H9 (cell line): Measurements from ENCODE around the gene FLOT2. TPM values are rescaled to one million over a fixed set of nuclear protein-coding genes. Genes with fewer than 3 reads are reported as not detected.

Experiments used
- DNase-seq: peaks from one replicate; pipeline ENCODE4 v3.0.0-alpha.2; 2017
- H2AFZ ChIP-seq: one replicate; pipeline ENCODE4 v1.6.1; 2013; ENCODE audit warnings: mild to moderate bottlenecking, low read length, control low read depth, moderate library complexity
- H2AK5ac ChIP-seq: 2 replicates; pipeline ENCODE4 v1.6.1; 2013; ENCODE audit warnings: low read length, control low read depth, mixed read lengths; ENCODE audit not compliant: insufficient read length
- H2BK120ac ChIP-seq: one replicate; pipeline ENCODE4 v1.6.1; 2013; ENCODE audit warnings: low read depth, mild to moderate bottlenecking, low read length, control low read depth, inconsistent platforms; ENCODE audit not compliant: poor library complexity, severe bottlenecking
- H2BK12ac ChIP-seq: 2 replicates; pipeline ENCODE4 v1.6.1; 2013; ENCODE audit warnings: low read length, control low read depth, mixed read lengths, low read depth; ENCODE audit not compliant: insufficient read length
- H2BK15ac ChIP-seq: 2 replicates; pipeline ENCODE4 v1.6.1; 2013; ENCODE audit warnings: low read depth, low read length, control low read depth
- H2BK20ac ChIP-seq: one replicate; pipeline ENCODE4 v1.6.1; 2013; ENCODE audit warnings: low read depth, mild to moderate bottlenecking, low read length, control low read depth, inconsistent platforms; ENCODE audit not compliant: poor library complexity, severe bottlenecking
- H2BK5ac ChIP-seq: 2 replicates; pipeline ENCODE4 v1.6.1; 2013; ENCODE audit warnings: low read length, control low read depth, mixed read lengths; ENCODE audit not compliant: insufficient read length
- H3K14ac ChIP-seq: 2 replicates; pipeline ENCODE4 v1.6.1; 2013; ENCODE audit warnings: low read length, control low read depth; ENCODE audit not compliant: insufficient read depth
- H3K18ac ChIP-seq: 2 replicates; pipeline ENCODE4 v1.6.1; 2013; ENCODE audit warnings: low read depth, mild to moderate bottlenecking, mixed read lengths, low read length, control low read depth; ENCODE audit not compliant: insufficient read length
- H3K23ac ChIP-seq: 2 replicates; pipeline ENCODE4 v1.6.1; 2013; ENCODE audit warnings: low read length, control low read depth, mixed read lengths, low read depth; ENCODE audit not compliant: insufficient read length
- H3K23me2 ChIP-seq: 2 replicates; pipeline ENCODE4 v1.6.1; 2013; ENCODE audit warnings: low read depth, mild to moderate bottlenecking, mixed read lengths, low read length, control low read depth; ENCODE audit not compliant: insufficient read length, poor library complexity, severe bottlenecking
- H3K27ac ChIP-seq: 2 replicates; pipeline ENCODE4 v1.5.1; 2013; ENCODE audit warnings: low read length, control low read depth, mixed read lengths, low read depth; ENCODE audit not compliant: insufficient read length
- H3K27me3 ChIP-seq: 2 replicates; pipeline ENCODE4 v1.6.1; 2013; ENCODE audit warnings: low read length, control low read depth, inconsistent platforms; ENCODE audit not compliant: insufficient read depth
- H3K4ac ChIP-seq: 2 replicates; pipeline ENCODE4 v1.6.1; 2013; ENCODE audit warnings: low read depth, mild to moderate bottlenecking, control low read depth, inconsistent platforms, low read length, moderate library complexity
- H3K4me1 ChIP-seq: 2 replicates; pipeline ENCODE4 v1.6.1; 2013; ENCODE audit warnings: low read length, control low read depth, inconsistent platforms; ENCODE audit not compliant: insufficient read depth
- H3K4me2 ChIP-seq: 2 replicates; pipeline ENCODE4 v1.6.1; 2013; ENCODE audit warnings: low read length, control low read depth, mixed read lengths; ENCODE audit not compliant: insufficient read length, insufficient read depth
- H3K56ac ChIP-seq: 2 replicates; pipeline ENCODE4 v1.6.1; 2013; ENCODE audit warnings: low read depth, mild to moderate bottlenecking, mixed read lengths, low read length, control low read depth; ENCODE audit not compliant: insufficient read length
- H3K79me1 ChIP-seq: 2 replicates; pipeline ENCODE4 v1.6.1; 2013; ENCODE audit warnings: low read depth, mild to moderate bottlenecking, moderate library complexity, low read length, control low read depth, inconsistent platforms; ENCODE audit not compliant: insufficient read depth, poor library complexity, severe bottlenecking
- H3K79me2 ChIP-seq: 2 replicates; pipeline ENCODE4 v1.6.1; 2013; ENCODE audit warnings: low read length, control low read depth, inconsistent platforms; ENCODE audit not compliant: insufficient read depth
- H3K9ac ChIP-seq: 2 replicates; pipeline ENCODE4 v1.6.1; 2013; ENCODE audit warnings: low read length, control low read depth, mixed read lengths; ENCODE audit not compliant: insufficient read length; ENCODE audit errors: extremely low read depth
- H3K9me3 ChIP-seq: one replicate; pipeline ENCODE4 v1.6.1; 2013; ENCODE audit warnings: low read depth, low read length, inconsistent platforms; ENCODE audit not compliant: control insufficient read depth
- H3T11ph ChIP-seq: one replicate; pipeline ENCODE4 v1.6.1; 2013; ENCODE audit warnings: mild to moderate bottlenecking, low read length, control low read depth, inconsistent platforms
- H4K20me1 ChIP-seq: one replicate; pipeline ENCODE4 v1.6.1; 2013; ENCODE audit not compliant: control insufficient read depth, insufficient read length, insufficient read depth
- H4K5ac ChIP-seq: 2 replicates; pipeline ENCODE4 v1.6.1; 2013; ENCODE audit warnings: low read depth, mild to moderate bottlenecking, mixed read lengths, low read length, control low read depth; ENCODE audit not compliant: insufficient read length
- H4K8ac ChIP-seq: replicated peaks from 2 replicates; pipeline ENCODE4 v1.6.1; 2013; ENCODE audit warnings: low read length, control low read depth, mixed read lengths, low read depth; ENCODE audit not compliant: insufficient read length
- H4K91ac ChIP-seq: 2 replicates; pipeline ENCODE4 v1.6.1; 2013; ENCODE audit warnings: low read depth, mild to moderate bottlenecking, moderate library complexity, mixed read lengths, low read length, control low read depth; ENCODE audit not compliant: insufficient read length
- H3K27ac Mint-ChIP-seq, 3 experiments: 2 replicates in 2 of 3; 3 replicates in 1 of 3; pipeline ENCODE4 v1.8.0; 2020 to 2021; ENCODE audit warnings: mixed read lengths in 3 of 3, mild to moderate bottlenecking in 1 of 3, moderate library complexity in 1 of 3
- H3K27me3 Mint-ChIP-seq: 2 replicates; pipeline ENCODE4 v1.8.0; 2021; ENCODE audit warnings: low read depth, mild to moderate bottlenecking, moderate library complexity, mixed read lengths
- H3K36me3 Mint-ChIP-seq, 3 experiments: 2 replicates in 2 of 3; 3 replicates in 1 of 3; pipeline ENCODE4 v1.8.0; 2020 to 2021; ENCODE audit warnings: low read depth in 3 of 3, mixed read lengths in 3 of 3; ENCODE audit not compliant: insufficient read depth in 1 of 3
- H3K4me1 Mint-ChIP-seq, 2 experiments: 2 replicates each; pipeline ENCODE4 v1.8.0; 2020; ENCODE audit warnings: mixed read lengths in 2 of 2
- H3K4me3 Mint-ChIP-seq, 2 experiments: 2 replicates in 1 of 2; 3 replicates in 1 of 2; pipeline ENCODE4 v1.8.0; 2020 to 2021; ENCODE audit warnings: mild to moderate bottlenecking in 2 of 2, mixed read lengths in 2 of 2, moderate library complexity in 1 of 2
- H3K9me3 Mint-ChIP-seq, 2 experiments: 2 replicates in 1 of 2; 3 replicates in 1 of 2; pipeline ENCODE4 v1.8.0; 2020; ENCODE audit warnings: mild to moderate bottlenecking in 2 of 2, mixed read lengths in 2 of 2, moderate library complexity in 1 of 2
- CTCF ChIP-seq: fragments of 200-600 bp; sonication (generic); conservative IDR thresholded peaks from 3 replicates; pipeline ENCODE4 v1.8.0; 2021; ENCODE audit warnings: antibody characterized with exemption, mild to moderate bottlenecking
- WGBS: extraction: QIAGEN DNeasy Blood & Tissue Kit; methylation state at CpG from one replicate; pipeline ENCODE4 v1.1.7; 2013; ENCODE audit warnings: missing lambda C conversion rate, low lambda C conversion rate, mixed read lengths; ENCODE audit not compliant: insufficient read length; ENCODE audit errors: extremely low coverage; 5-methylcytosine and 5-hydroxymethylcytosine counted together
- total RNA-seq: library from RNA; stranded (reverse); gene quantifications from 2 replicates; pipeline ENCODE4 v1.2.1, GENCODE V29; 2021

Gene FLOT2
- total RNA-seq, 1 experiment from 2014 or later = 173 TPM

- Histone ChIP-seq H3K4me1 (peaks cover 9% of the 10 kb centered on the region), H3K56ac (no peak overlapping the region), H2BK15ac (no peak overlapping the region), H4K5ac (no peak overlapping the region), H3K27ac (no peak overlapping the region), H2BK12ac (no peak overlapping the region), H2BK5ac (no peak overlapping the region), H3K4me2 (peak overlapping the region; percentile 63), H3T11ph (no peak overlapping the region), H3K9ac (no peak overlapping the region), H3K79me1 (peaks cover 4% of the 10 kb centered on the region), H2BK20ac (no peak overlapping the region), H2BK120ac (no peak overlapping the region), H4K20me1 (no peaks in the 10 kb centered on the region), H2AFZ (no peak overlapping the region), H3K18ac (no peak overlapping the region), H4K8ac (no peak overlapping the region), H3K4ac (no peak overlapping the region), H3K14ac (no peak overlapping the region), H2AK5ac (no peak overlapping the region), H3K23me2 (peaks cover 6% of the 10 kb centered on the region), H3K9me3 (no peaks in the 10 kb centered on the region), H4K91ac (no peak overlapping the region), H3K27me3 (0 out of 2 replicates have a peak, but pooled peaks cover 3% of the 10 kb centered on the region), H3K79me2 (peaks cover 4% of the 10 kb centered on the region; the same call in 1 of the 2 replicates), H3K23ac (no peak overlapping the region)
- peak; percentile 30 for DNase-seq
- WGBS = no CpG with 5 or more reads among the region's 23 CpGs
- Mint-ChIP-seq H3K36me3 (peaks cover 20 to 33% (median 21%) of the 10 kb centered on the region in 3 experiments), H3K4me1 (peaks cover 26 to 29% of the 10 kb centered on the region in 2 experiments), H3K4me3 (peak overlapping the region; percentile 93 to 96), H3K9me3 (no peaks in the 10 kb centered on the region; a peak in 1 of 5 replicates), H3K27ac (peak overlapping the region; percentile 13 to 96 (median 76); a peak in 5 of 7 replicates), H3K27me3 (peaks cover 3% of the 10 kb centered on the region)
- TF ChIP-seq CTCF = no peak
Measured at GRCh38 chr17:28897769-28898526, 415 bp upstream of the FLOT2 start.
